Loucy (cell line): ENCODE data around the gene GSKIP.

ENCODE experiments used
- CTCF ChIP-seq: fragments of 200-600 bp; sonication (generic); conservative IDR thresholded peaks from 2 replicates; pipeline ENCODE4 v1.5.1; 2014; ENCODE audit warnings: mild to moderate bottlenecking, antibody characterized with exemption, low read length
- EZH2phosphoT487 ChIP-seq: fragments of 200-600 bp; IDR thresholded peaks from 2 replicates; pipeline ENCODE4 v1.6.1; 2018; ENCODE audit warnings: antibody characterized with exemption, mild to moderate bottlenecking, moderate library complexity, borderline replicate concordance

DNA sequence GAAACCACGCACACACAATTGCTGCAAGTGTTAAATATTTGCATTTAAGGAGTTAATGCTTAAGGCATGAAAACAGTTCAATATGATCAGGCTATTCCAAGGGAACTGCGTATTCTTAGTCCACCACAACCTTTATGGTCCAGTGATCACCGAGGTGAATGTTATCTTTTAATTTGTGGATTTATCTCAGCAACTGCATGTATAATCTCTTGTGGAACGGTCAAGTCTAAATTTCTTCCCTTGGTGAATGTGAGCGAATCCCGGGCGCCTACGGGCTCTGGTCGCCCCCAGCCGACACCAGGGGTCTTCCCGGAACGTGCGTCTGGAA is 27.6 kb downstream of the GSKIP start:
- no peak for TF ChIP-seq CTCF
- no peak for TF ChIP-seq EZH2phosphoT487
